Measurements from ENCODE around the gene PARP16. TPM values are rescaled to one million over a fixed set of nuclear protein-coding genes. Genes with fewer than 3 reads are reported as not detected.

The PARP16 gene
- total and polyA plus RNA-seq, 2 donors (not counting 1 experiment from before 2014, with no cell fraction given): 3.6 to 4.9 TPM

DNA sequence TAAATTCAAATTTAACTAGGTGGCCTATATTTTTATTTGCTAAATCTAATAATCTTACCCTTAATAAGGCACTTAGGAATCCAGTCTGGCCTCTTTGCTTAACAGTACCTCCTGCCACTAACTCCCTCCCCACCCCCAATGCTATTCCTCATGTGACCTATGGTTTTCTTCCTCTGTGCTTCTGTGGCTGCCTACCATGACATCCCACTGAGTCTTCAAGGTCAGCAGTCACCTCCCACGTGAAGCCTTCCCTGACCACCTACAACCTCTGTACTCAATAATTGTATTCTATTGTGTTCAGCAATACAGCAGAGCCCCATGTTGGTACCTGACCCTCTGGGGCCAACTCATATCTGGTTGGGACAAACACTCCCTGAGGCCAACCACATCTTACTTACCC is 9.7 kb downstream of the PARP16 start:
- TF ChIP-seq, protein P1, sequence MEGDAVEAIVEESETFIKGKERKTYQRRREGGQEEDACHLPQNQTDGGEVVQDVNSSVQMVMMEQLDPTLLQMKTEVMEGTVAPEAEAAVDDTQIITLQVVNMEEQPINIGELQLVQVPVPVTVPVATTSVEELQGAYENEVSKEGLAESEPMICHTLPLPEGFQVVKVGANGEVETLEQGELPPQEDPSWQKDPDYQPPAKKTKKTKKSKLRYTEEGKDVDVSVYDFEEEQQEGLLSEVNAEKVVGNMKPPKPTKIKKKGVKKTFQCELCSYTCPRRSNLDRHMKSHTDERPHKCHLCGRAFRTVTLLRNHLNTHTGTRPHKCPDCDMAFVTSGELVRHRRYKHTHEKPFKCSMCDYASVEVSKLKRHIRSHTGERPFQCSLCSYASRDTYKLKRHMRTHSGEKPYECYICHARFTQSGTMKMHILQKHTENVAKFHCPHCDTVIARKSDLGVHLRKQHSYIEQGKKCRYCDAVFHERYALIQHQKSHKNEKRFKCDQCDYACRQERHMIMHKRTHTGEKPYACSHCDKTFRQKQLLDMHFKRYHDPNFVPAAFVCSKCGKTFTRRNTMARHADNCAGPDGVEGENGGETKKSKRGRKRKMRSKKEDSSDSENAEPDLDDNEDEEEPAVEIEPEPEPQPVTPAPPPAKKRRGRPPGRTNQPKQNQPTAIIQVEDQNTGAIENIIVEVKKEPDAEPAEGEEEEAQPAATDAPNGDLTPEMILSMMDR (conservative IDR thresholded peaks at IDR 0.05 in 1 of 2, IDR thresholded peaks at IDR 0.05 in 1 of 2; ENCODE audit: low read depth in 1 of 2, low read length in 2 of 2): no peak
- no peak for TF ChIP-seq EZH2 (IDR thresholded peaks at IDR 0.05; ENCODE audit: low read length, missing control alignments)
- Histone ChIP-seq H3K9ac (ENCODE audit: insufficient read depth, low read length) (no peak overlapping the region), H3K4me3 (replicated peaks in 1 of 4; ENCODE audit: control extremely low read depth in 1 of 4, insufficient read depth in 1 of 4, low read depth in 3 of 4, low read length in 4 of 4) (no peak overlapping the region), H3K27me3 (ENCODE audit: control insufficient read depth, insufficient read depth, low read length) (no peaks in the 10 kb centered on the region), H3K79me2 (ENCODE audit: control insufficient read depth, insufficient read depth, low read length) (no peaks in the 10 kb centered on the region), H3K4me2 (ENCODE audit: extremely low read depth, insufficient read depth, low read length) (no peak overlapping the region), H3K9me3 (ENCODE audit: control insufficient read depth, insufficient read depth, low read depth, low read length) (no peaks in the 10 kb centered on the region), H3K4me1 (ENCODE audit: control insufficient read depth, extremely low read depth, insufficient read depth, low read length) (no peaks in the 10 kb centered on the region), H2AFZ (ENCODE audit: low read length) (no peak overlapping the region), H3K27ac (ENCODE audit: insufficient read depth, low read length) (no peak overlapping the region), H4K20me1 (ENCODE audit: control insufficient read depth, extremely low read depth, insufficient read depth, low read length) (no peaks in the 10 kb centered on the region), H3K36me3 (ENCODE audit: control insufficient read depth, insufficient read depth, low read length) (no peaks in the 10 kb centered on the region)
- DNase-seq (ENCODE audit: low read depth in 2 of 2): no peak

DNA sequence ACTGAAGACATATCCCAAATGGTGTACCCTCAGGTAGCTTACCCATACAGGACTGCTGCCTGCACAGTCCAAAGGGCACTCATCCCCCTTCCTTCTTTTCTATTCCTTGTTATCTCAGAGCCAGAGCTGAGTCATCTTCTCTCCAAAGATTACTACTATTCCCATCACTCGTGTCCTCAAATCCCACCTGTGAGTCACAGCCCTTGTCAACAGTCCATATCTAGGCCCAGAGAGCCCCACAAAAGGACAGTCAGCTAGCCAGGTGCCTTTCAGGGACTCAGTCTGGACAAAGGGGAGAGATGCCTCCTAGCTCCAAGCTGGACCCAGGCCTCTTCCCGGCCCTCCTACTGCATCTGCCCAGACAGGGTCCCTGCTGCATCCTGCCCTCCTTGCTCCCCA is 11.0 kb downstream of the PARP16 start:
- H3K79me2 ChIP-seq (ENCODE audit: control insufficient read depth, insufficient read depth, low read length): no peaks in the 10 kb centered on the region
- H3K9ac ChIP-seq (ENCODE audit: insufficient read depth, low read length): no peak overlapping the region
- no peak overlapping the region for H3K27ac ChIP-seq (ENCODE audit: insufficient read depth, low read length)
- no peak overlapping the region for H3K4me2 ChIP-seq (ENCODE audit: extremely low read depth, insufficient read depth, low read length)
- no peaks in the 10 kb centered on the region for H3K4me1 ChIP-seq (ENCODE audit: control insufficient read depth, extremely low read depth, insufficient read depth, low read length)
- no peak overlapping the region for H2AFZ ChIP-seq (ENCODE audit: low read length)
- H4K20me1 ChIP-seq (ENCODE audit: control insufficient read depth, extremely low read depth, insufficient read depth, low read length): no peaks in the 10 kb centered on the region
- peak in 1 of 2 donors; percentile 59 for DNase-seq (ENCODE audit: low read depth in 2 of 2)
- no peaks in the 10 kb centered on the region for H3K27me3 ChIP-seq (ENCODE audit: control insufficient read depth, insufficient read depth, low read length)
- TF ChIP-seq EZH2 (IDR thresholded peaks at IDR 0.05; ENCODE audit: low read length, missing control alignments): no peak
- TF ChIP-seq, protein P1 (conservative IDR thresholded peaks at IDR 0.05 in 1 of 2, IDR thresholded peaks at IDR 0.05 in 1 of 2; ENCODE audit: low read depth in 1 of 2, low read length in 2 of 2): no peak
- no peaks in the 10 kb centered on the region for H3K9me3 ChIP-seq (ENCODE audit: control insufficient read depth, insufficient read depth, low read depth, low read length)
- H3K4me3 ChIP-seq (replicated peaks in 1 of 4; ENCODE audit: control extremely low read depth in 1 of 4, insufficient read depth in 1 of 4, low read depth in 3 of 4, low read length in 4 of 4): no peak overlapping the region
- no peaks in the 10 kb centered on the region for H3K36me3 ChIP-seq (ENCODE audit: control insufficient read depth, insufficient read depth, low read length)

DNA sequence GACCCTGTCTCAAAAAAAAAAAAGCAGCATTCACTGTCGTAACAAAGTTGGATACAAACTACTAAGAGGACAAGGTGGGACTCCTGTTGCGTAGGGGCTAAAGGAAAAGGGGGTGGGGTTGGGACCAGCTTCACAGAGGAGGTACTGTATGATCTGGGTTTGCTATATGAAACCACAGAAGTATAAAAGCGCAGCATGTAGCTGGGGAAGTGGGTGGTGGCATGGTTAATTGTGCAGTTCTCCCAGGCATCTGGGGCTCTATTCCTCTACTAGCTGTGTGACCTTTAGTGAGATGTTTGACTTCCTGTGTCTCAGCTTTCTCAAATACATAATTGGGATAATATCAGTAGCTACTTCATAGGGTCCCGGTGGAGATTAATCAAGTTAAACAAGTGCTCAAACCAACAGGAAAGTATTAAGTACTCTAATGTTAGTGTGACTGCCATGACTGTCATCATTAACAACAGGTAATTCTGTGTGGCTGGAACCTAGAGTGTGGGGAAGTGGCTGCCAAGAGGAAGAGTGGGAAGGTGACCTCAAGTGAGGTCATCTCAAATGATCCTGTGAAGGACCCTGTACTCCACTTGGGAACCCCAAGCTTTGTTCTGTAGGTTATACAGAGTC is 11.5 kb downstream of the PARP16 start:
- no peaks in the 10 kb centered on the region for H3K27me3 ChIP-seq (ENCODE audit: control insufficient read depth, insufficient read depth, low read length)
- TF ChIP-seq EZH2 (IDR thresholded peaks at IDR 0.05; ENCODE audit: low read length, missing control alignments): no peak
- TF ChIP-seq, protein P1 (conservative IDR thresholded peaks at IDR 0.05 in 1 of 2, IDR thresholded peaks at IDR 0.05 in 1 of 2; ENCODE audit: low read depth in 1 of 2, low read length in 2 of 2): no peak
- H3K4me3 ChIP-seq (replicated peaks in 1 of 4; ENCODE audit: control extremely low read depth in 1 of 4, insufficient read depth in 1 of 4, low read depth in 3 of 4, low read length in 4 of 4): no peak overlapping the region
- no peak overlapping the region for H3K4me2 ChIP-seq (ENCODE audit: extremely low read depth, insufficient read depth, low read length)
- no peak overlapping the region for H2AFZ ChIP-seq (ENCODE audit: low read length)
- no peaks in the 10 kb centered on the region for H3K79me2 ChIP-seq (ENCODE audit: control insufficient read depth, insufficient read depth, low read length)
- no peak overlapping the region for H3K9ac ChIP-seq (ENCODE audit: insufficient read depth, low read length)
- no peaks in the 10 kb centered on the region for H3K36me3 ChIP-seq (ENCODE audit: control insufficient read depth, insufficient read depth, low read length)
- no peak for DNase-seq (ENCODE audit: low read depth in 2 of 2)
- no peaks in the 10 kb centered on the region for H4K20me1 ChIP-seq (ENCODE audit: control insufficient read depth, extremely low read depth, insufficient read depth, low read length)
- H3K4me1 ChIP-seq (ENCODE audit: control insufficient read depth, extremely low read depth, insufficient read depth, low read length): no peaks in the 10 kb centered on the region
- no peak overlapping the region for H3K27ac ChIP-seq (ENCODE audit: insufficient read depth, low read length)
- no peaks in the 10 kb centered on the region for H3K9me3 ChIP-seq (ENCODE audit: control insufficient read depth, insufficient read depth, low read depth, low read length)

All from fibroblast of lung (primary cell).